Ascending aorta (tissue), 2 donors: Measurements from ENCODE around the gene CTNNA2. TPM values are rescaled to one million over a fixed set of nuclear protein-coding genes. Genes with fewer than 3 reads are reported as not detected.

Experiments used
- DNase-seq, 2 donors: peaks; one replicate each; pipeline ENCODE4 v3.0.0-alpha.2; 2019; ENCODE audit warnings: low spot score in 2 of 2
- H3K27ac ChIP-seq, 2 donors: fragments of 200-600 bp; sonication (generic); one replicate each; pipeline ENCODE4 v1.5.1; 2016 to 2017; ENCODE audit warnings: mild to moderate bottlenecking in 1 of 2
- H3K27me3 ChIP-seq: fragments of 200-600 bp; sonication (generic); one replicate; pipeline ENCODE4 v1.5.1; 2017
- H3K36me3 ChIP-seq, 2 donors: fragments of 200-600 bp; sonication (generic); one replicate each; pipeline ENCODE4 v1.5.1; 2016
- H3K4me1 ChIP-seq, 2 donors: fragments of 200-600 bp; sonication (generic); one replicate each; pipeline ENCODE4 v1.5.1; 2016 to 2017; ENCODE audit warnings: mild to moderate bottlenecking in 1 of 2
- H3K4me3 ChIP-seq, 2 donors: fragments of 200-600 bp; sonication (generic); one replicate each; pipeline ENCODE4 v1.5.1; 2016 to 2017; ENCODE audit warnings: mild to moderate bottlenecking in 1 of 2
- H3K9me3 ChIP-seq, 2 donors: fragments of 200-600 bp; sonication (generic); one replicate each; pipeline ENCODE4 v1.5.1; 2016
- CTCF ChIP-seq, 3 experiments: fragments of 200-600 bp in 2 of 3; fragments of 450-650 bp in 1 of 3; sonication (generic) in 2 of 3; IDR thresholded peaks; one replicate each; pipeline ENCODE4 v1.5.1; 2016 to 2019; ENCODE audit warnings: antibody characterized with exemption in 3 of 3, mild to moderate bottlenecking in 1 of 3, moderate library complexity in 1 of 3
- intact Hi-C: fragments of 100-400 bp; cut with DNase I; formaldehyde crosslinking; loops from one replicate; pipeline ENCODE4 v1.15.1; 2023
- total RNA-seq: library from RNA; depleted of rRNA; stranded (reverse); fragments of >200 nt; gene quantifications from one replicate; pipeline ENCODE4 v1.1.0, GENCODE V29; 2016

CTNNA2 gene
- total RNA-seq, 1 donor from 2014 or later: not detected

DNA sequence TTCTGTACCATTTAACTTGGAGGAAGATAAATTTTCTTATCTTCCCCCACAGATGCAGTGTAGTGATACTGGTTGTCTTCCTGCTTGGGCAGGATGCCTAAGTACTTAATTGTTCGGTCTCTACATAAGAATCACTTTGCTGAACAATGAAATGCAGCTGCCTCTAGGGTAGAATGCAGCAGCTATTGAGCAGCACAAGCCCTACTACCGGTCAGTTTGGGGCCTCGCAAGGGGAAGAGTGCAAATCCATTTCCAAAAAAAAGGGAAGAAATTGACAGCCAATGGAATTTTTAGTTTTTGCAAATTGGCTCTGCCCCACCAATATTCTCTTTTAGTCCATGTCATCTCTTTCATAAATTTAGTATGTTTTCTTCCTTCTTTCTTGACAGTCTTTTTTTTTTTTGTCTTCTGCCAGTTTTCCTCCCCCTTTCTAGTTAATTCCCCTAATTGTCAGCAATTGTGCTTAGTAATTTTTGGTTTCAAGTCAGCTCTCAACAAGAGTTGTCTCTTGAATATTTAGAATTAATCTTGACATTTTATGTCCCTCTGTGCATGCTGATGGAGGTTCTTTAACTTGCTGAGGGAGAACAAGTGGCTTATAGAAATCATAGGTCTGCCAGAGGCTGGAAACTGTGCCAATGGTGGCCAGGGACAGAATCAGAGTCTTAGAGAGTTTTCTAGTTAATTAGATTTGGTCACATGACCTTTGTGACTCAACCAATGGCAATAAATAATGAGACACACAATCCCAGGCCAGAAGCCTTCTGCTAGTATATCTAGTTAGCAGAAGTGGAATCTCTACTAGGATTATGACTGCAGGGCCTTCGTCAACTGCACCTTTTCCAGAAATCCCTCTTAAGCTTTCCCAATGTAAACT is 270.0 kb downstream of the CTNNA2 start:
- DNase-seq: no peak
- intact Hi-C loops: no loop called here
- Histone ChIP-seq H3K27ac (no peak overlapping the region), H3K36me3 (no peaks in the 10 kb centered on the region), H3K9me3 (no peaks in the 10 kb centered on the region), H3K27me3 (no peaks in the 10 kb centered on the region), H3K4me3 (no peak overlapping the region), H3K4me1 (no peaks in the 10 kb centered on the region)
- no peak for TF ChIP-seq CTCF (IDR thresholded peaks at IDR 0.05)

DNA sequence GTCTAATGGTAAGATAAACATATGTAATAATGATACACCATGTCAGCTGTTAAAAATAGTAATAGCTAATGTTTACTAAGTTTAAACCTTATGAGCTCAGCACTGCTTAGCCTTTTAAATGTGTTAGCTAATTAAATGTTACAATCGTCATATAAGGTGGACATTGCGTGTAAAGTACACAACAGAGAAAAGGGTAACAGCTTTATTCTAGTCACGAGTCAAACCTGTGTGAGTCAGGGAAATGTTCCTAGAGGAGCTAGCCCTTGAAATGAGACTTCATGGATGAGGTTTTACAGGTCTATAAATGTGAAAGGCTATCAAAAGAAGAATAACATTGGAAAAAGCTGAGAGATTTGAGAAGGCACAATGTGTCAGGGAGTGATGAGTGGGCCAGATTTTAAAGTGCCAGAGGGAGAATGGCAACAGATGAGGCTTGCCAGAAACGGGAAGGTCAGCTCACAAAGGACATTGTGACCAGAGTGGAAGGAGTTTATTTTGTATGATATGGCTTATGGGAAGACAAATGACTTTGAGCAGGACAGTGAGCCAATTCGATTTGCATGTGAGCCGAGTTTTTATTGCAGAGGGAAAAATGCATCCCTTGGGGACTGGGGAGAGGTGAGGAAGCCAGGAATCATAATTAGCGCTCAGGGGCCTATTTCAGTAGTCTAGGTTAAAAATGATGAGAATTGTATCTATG is 276.3 kb downstream of the CTNNA2 start:
- H3K27ac ChIP-seq: no peak overlapping the region
- H3K4me3 ChIP-seq: no peak overlapping the region
- H3K4me1 ChIP-seq: no peaks in the 10 kb centered on the region
- no peak for DNase-seq
- H3K27me3 ChIP-seq: no peaks in the 10 kb centered on the region
- no peak for TF ChIP-seq CTCF (IDR thresholded peaks at IDR 0.05)
- no peaks in the 10 kb centered on the region for H3K9me3 ChIP-seq
- intact Hi-C loops: no loop called here
- H3K36me3 ChIP-seq: no peaks in the 10 kb centered on the region

GRCh38 chr2:79789811-79790210 is 277.0 kb downstream of the CTNNA2 start:
- H3K27me3 ChIP-seq: no peaks in the 10 kb centered on the region
- no peak for TF ChIP-seq CTCF (IDR thresholded peaks at IDR 0.05)
- DNase-seq: no peak
- H3K4me1 ChIP-seq: no peaks in the 10 kb centered on the region
- intact Hi-C loops: no loop called here
- H3K36me3 ChIP-seq: no peaks in the 10 kb centered on the region
- H3K4me3 ChIP-seq: no peak overlapping the region
- no peaks in the 10 kb centered on the region for H3K9me3 ChIP-seq
- no peak overlapping the region for H3K27ac ChIP-seq

- intact Hi-C loops: no loop called here
- no peak for TF ChIP-seq CTCF (IDR thresholded peaks at IDR 0.05)
Measured at GRCh38 chr2:79792090-79792489, 279.2 kb downstream of the CTNNA2 start.

GRCh38 chr2:79793006-79793405 is 280.2 kb downstream of the CTNNA2 start:
- H3K36me3 ChIP-seq: no peaks in the 10 kb centered on the region

More at GRCh38 chr2:79792090-79792489, 279.2 kb downstream of the CTNNA2 start:
- DNase-seq: no peak
- H3K4me3 ChIP-seq: no peak overlapping the region
- H3K27ac ChIP-seq: no peak overlapping the region
- H3K27me3 ChIP-seq: no peaks in the 10 kb centered on the region
- no peaks in the 10 kb centered on the region for H3K9me3 ChIP-seq
- H3K36me3 ChIP-seq: no peaks in the 10 kb centered on the region
- no peaks in the 10 kb centered on the region for H3K4me1 ChIP-seq

More at GRCh38 chr2:79793006-79793405, 280.2 kb downstream of the CTNNA2 start:
- Histone ChIP-seq H3K27ac (no peak overlapping the region), H3K9me3 (no peaks in the 10 kb centered on the region), H3K4me3 (no peak overlapping the region), H3K27me3 (no peaks in the 10 kb centered on the region), H3K4me1 (no peaks in the 10 kb centered on the region)
- no peak for DNase-seq
- no peak for TF ChIP-seq CTCF (IDR thresholded peaks at IDR 0.05)
- intact Hi-C loops: no loop called here
